Kidney tubule cell (primary cell): ENCODE measurements around the gene ACADVL.
A peak's percentile ranks its signal among the peaks of the same experiment; 100 is the strongest.

ENCODE experiments used
- DNase-seq: peaks from one replicate; pipeline ENCODE4 v3.0.0-alpha.2; 2018; ENCODE audit warnings: low spot score

Gene ACADVL

DNA sequence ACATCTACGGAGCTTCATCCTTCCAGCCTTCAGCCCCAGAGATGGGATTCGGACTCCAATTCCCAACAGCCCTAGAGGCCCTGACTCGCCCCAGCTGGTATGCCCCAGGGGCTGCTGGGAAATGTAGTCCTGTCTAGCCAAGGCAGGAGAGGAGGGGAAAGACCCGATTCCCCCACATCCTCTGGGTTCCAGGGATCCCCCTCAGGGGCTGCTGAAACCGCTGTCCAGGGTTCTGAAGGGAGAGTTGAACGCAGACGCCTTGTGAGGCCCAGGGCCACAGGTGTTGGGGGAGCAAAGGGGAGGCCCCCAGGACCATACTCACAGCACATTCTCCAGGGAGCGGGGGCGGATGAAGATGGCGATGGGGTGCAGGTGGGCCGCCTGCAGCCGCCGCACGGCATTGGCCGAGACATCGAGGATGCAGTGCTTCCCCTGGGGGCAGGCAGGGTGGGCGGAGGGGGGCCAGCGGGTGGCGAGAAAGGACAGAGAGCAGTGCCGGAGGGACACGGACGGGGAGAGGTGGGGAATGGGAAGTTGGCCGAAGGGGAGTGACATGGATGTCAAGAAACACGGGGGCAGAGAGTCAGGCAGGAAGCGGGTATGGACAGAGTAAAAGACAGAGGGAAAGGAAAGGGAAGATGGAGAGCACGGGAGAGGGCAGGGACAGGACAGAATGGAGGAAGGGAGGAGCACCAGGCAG lies 28.0 kb upstream of the ACADVL start:
- DNase-seq = peak; percentile 10

DNA sequence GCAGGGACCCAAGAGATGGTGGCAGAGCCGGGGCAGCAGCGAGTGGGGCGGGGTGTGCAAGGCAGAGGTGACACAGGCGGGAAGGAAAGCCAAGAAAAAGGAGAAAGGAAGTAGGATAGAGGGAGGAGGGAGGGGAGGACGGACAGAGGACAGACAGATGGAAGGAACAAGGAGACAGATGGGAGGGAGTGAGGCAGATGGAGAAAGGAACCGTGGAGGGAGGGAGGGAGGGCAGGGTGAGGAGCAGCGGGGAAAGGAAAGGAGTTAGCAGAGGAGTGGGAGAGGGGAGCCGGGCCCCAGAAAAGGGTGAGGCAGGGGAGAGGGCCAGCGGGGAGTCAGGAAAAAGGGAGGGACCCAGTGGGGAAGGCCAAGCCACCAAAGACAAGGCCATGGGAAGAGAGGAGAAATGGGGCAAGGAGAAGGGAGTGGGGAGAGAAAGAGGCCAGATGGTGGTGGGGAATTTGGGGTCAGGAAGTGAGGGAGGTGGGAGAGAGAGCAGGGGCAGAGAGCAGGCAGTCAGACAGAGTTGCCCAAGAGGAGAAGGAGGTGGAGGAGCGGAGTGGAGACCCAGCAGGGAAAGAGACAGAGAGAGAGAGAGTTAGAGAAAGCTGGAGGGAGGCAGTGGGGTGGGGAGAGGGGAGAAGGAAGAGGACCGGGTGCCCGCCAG lies 27.3 kb upstream of the ACADVL start:
- no peak for DNase-seq

DNA sequence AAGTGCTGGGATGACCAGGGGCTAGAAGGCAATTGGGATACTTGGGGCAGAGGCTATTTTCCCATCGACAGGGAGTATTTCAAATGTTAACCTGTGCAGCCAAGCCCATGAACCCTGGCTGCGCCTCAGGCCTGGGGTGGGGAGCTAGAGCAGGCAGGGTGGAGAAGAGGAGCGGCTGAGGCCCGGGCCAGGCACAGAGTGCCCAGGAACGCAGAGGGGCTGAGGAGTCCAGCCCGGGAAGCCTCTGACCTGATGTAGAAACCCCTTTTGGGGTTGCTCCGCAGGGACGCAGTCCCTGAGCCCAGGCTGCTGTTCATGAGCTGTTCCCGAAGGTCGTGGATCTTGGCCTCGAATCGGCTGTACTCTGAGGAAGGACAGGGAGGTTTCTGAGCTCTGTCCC lies 23.8 kb upstream of the ACADVL start:
- no peak for DNase-seq

DNA sequence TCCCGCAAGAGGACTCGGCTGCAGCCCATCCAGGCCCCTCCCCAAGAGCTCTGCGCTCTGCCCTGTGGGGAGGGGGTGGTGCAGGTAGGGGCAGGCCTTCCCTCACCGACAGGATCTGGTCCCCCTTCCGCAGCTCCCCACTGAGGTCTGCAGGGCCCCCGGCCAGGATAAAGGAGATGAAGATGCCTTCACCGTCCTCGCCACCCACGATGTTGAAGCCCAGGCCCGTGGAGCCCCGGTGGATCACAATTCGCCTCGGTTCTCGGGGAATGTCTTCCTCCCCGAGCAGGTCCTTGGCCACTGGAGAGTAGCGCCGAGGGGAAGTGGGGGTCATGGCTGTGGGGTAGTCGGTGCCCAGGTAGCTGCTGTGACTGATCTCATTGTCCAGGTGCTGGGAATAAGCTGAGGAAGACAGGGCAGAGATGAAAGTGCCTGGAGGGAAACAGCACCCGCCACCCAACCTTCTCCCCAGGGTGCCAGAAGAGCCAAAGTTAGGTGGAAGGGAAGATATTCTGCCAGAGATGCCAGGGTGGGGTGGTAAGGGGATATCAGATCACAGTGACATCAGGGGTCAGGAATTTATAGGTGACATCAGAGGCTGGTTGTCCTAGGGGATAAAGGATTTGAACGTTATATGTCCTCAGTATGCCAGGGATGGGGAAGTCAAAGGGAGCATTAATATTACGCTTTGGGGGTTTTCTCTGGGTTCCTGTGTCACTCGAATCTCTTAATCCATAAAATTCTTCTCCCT lies 22.9 kb upstream of the ACADVL start:
- DNase-seq = no peak

DNA sequence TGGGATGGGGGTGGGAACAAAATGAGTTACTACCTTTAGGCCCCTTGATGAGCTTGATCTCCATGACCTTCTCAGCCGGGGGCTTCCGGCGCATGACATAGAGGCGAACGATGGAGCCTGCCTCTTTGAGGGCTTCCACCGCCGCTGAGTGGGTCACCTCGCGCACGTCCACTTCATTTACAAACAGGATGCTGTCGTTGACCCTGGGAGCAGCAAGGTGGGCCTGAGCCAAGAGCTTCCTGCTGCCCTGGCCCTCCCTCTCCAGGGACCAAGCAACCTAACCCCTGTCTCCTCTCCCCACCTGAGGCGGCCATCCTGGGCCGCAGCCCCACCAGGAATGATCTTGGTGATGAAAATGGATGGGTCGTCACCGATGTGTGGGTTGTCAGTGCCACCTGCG lies 16.3 kb upstream of the ACADVL start:
- DNase-seq = no peak

DNA sequence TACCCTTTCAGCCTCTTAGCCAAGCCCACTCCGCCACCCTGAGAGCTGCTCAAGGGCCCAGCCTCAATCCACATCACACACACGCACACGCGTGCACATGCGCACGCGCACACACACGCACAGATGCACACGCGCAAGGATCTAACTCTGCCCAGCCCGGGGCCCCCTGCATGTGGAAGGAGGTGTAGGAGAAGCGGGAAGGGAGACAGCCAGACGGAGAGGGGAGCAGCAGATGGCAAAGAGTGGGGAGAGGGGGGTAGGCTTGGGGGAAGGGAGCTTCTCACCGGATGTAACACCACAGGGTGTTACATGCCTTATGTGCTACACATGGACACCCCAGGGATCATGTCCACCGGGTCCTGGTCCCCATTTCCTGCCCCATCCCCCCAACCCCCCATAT lies 15.4 kb upstream of the ACADVL start:
- DNase-seq = no peak

DNA sequence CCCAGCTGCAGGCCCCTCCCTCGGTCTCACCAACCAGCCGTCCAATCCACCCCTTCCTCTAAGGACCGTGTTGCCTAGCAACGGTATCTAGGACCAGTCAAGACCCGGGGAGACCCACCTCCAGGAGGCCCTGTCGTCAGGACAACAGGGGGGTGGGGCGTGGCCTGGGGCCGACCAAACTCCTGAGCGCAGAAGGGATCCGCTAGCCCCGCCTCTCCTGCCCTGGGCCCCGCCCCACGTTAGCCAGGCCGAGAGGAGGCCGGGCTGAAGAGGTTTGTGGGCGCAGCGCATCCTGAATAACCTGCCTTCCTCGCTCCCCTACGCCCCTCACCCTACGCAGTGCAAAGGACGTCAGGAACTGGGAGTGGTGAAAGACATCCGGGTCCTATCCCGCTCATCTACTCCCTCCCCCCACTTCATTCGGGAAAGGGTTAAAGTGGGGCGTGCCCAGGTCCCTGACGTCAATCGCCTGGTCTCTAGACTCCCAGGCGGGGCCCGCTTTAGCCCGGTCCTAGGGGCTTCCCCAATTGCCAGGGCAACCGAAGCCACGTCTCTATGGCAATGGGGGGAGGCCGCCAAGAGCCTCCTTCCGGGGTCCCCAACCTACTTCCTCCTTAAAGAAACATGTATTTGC lies 14.8 kb upstream of the ACADVL start:
- DNase-seq = peak; percentile 31

DNA sequence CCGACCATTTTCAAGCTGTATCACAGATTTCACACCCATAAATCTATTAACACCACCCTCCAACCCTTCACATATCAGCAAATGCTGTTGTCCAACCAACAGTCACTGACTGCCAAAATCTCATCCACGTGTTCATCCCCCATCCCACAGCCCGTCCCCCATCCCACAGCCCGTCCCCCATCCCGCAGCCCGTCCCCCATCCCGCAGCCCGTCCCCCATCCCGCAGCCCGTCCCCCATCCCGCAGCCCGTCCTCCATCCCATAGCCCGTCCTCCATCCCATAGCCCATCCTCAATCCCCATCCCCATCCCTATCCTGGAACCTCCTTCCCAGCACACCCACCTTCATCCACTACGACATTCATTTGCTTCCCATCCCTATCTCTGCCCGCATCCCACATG lies 14.2 kb upstream of the ACADVL start:
- DNase-seq = no peak

DNA sequence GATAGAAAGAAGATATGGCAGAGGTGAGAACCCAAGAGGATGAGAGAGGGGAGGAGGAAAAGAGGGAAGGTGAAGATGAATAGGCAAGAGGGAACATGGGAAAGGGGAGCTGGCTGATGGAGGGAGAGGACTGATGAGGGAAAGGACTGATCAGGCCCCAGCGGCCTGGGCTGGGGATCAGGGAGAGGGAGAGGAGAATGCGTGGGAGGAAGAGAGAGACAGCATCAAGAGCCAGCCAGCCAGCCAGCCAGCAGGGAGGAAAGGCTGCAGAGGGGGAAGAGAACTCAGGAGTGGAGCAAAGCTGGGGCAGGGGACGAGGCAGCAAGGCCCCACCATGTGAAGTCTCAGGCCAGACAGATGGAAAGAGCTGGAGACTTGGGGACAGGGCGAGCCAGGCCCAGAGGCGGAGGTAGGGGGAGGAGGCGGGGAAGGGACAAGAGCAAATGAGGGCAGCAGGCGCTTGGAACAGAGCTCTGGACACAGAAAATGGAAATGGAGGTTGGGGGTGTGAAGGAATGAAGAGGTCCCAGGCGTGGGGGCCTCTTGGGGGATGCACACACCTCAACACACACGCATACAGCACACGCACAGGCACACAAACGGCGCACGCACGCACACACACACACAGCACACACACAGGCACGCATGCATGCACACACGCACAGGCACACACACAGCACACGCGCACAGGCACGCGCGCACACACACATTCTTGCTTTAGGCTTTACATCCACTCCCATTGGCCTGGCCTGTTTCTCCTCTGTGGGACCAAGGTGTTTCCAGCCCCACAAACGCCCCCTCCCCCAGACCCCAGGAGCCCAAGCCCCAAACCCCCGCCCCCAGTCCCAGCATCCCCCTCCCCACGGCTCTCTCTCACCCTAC lies 12.4 kb upstream of the ACADVL start:
- no peak for DNase-seq

DNA sequence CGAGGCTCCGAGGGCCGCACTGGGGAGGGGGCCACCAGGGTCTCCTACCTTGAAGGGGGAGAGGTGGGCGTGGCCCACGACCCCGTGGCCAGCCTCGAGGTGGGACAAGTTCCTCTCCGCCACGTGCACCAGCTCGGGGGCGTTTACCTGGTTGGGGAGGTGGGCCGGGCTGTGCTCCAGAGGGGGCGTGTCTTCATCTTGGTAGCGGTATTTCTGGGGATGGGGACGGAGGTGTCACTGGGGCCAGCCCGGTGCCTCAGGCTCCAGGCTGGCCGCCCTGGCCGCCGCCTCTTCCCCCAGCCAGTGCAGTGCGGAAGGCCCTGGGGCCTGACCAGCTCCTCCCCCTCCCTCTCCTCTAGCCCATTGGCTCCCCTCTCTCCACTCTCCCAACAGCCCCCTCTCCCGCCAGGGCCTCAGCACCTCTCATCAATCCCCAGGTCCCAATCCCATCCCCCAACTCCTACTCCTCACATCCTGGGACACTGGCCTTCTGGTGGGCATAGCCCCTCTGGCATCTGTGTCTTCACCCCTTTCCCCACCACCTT lies 11.6 kb upstream of the ACADVL start:
- no peak for DNase-seq

DNA sequence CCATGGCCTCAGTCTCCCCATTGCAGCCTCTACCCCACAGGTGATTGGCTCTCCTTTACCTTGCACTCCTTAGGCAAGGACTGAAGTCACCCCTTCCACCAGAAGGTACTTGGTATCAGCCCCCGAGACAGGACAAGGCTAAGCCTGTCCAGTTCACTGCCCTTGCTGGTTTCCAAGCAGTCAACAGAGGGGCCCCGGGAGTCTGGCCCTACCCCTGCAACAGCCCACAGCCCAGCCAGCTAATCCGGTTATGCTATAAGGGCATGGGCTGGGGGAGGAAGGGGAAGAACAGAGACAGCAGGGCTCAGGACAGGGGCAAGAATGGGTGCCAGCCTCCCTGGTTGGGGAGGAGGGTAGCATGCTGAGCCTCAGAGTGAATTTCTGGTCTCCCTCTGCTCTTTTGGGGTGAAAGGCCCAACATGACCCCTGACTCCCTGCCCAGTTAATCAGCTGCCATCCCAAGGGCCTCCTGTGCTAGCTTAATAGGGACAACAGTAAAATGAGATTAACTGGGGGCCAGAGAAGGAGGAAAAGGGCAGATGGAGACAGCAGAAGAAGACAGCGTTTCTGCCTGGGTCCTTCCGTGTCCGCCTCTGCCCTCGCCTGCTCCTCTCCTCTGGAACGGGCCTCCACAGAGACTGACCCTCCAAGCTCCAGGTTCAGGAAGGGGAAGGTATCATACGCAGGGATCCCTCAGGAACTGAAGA lies 10.8 kb upstream of the ACADVL start:
- no peak for DNase-seq

DNA sequence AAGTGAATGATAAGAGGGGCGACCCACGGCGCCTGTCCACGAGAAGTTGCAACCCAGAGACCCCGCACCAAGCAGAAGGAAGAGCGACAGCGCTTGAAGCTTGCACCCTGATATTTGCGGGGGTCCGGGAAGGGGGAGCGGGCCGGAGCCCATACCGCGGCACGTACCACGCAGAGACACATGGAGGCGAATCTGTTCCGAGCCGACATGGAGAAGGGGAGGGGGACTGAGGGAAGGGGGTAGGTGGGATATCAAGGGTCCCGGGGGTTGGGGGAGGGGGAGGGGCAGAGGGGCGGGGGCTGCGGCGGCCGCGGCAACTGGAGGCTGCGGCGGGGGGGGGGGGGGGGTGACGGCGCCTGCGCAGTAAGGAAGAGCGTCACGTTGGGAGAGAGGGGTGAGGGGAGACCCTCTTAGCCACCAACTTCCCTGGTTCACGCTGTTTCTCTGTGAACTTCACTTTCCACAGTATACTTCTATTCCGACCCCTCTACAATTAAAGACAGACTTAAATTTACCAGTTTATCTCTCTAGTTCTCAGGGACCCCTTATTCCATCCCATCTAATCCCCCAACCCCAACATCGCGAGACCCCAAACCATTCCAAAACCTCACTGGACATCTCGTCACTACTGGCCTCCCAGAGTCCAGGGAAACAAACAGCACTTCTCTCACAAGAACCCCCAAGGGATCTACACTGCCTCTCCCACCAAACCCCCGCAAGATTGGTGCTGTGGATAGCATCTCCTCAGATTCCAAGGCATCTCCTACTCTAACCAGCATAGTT lies 8.1 kb upstream of the ACADVL start:
- DNase-seq = no peak

DNA sequence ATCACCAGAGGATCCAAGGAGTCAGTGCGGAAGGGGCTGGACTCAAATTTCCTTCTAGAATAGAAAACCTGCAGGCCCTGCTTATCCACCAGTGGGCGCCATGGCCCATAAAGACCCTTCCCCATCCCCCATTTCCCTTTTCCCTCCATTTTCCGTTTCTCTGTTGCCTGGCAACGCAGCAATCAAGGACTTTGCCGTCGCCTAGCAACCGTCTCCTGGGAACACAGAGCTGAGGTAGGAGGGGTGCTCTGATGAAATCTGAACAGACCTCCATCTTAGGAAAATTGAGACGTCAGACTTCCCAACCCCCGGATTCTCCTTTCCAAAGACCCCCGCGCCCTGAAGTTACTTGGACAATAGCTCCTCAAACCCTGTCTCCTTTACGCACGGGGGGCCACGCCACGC lies 5.8 kb upstream of the ACADVL start:
- peak; percentile 74 for DNase-seq

DNA sequence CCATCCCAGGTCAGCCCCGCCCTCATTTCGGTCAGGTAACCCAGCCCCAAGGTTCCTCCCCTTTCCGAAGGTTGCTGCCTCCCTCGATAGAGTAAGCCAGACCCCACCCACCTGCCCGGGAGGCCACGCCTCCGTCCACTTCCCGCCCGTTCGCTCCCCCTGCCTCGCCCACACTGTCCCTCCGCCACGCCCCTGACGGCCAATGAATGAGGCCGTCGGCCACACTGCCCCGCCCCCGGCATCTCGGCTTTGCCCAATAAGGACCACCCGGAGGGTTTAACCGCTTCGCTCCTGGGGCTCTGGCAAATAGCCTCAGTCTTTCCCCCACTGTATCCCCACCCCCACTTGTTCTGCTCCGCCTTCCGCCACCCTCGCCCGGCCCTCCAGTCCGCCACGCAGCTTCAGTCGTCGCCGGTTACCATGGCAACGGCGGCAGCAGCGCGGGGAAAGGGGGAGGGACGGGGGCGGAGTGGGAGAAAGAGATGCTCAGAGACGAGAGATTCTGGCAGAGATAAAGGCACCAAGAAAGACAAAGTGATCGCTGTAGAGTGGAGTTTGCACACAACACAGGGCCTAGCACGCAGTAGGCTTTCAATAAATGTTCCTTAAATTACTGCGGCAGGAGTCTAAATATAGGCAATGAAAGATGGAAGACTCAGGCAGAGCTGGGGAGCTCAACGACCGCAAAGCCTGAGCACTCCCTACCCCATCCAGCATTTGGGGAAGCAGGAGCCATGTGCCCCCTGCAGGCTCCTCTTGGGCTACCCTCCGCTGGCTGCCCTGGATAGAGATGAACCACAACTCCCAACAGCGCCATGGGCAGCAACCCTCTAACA lies 5.2 kb upstream of the ACADVL start:
- peak; percentile 94 for DNase-seq

DNA sequence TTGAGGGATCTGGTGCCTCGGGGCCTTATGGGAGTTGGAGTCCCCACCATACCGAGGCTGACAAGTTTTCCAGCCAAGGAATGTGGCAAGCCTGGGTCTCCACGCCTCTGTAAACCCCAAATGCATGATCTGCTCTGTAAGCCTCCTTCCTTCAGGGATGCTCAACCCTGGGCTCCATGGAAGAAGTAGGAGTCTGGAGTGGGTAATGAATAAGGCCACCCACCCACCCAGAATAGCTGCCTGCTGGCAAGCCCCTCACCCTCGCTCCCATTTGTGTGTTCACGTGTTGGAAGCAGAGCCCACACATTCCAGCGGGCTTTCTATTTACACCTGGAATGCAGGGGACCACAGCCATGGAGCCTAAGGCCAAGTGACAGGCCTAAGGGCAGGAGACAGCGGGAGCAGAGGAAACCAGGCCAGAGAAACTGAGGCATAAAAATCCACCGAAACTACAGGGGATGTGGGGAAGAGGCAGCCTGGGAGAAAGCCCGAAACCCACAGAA lies 4.6 kb upstream of the ACADVL start:
- DNase-seq = no peak

DNA sequence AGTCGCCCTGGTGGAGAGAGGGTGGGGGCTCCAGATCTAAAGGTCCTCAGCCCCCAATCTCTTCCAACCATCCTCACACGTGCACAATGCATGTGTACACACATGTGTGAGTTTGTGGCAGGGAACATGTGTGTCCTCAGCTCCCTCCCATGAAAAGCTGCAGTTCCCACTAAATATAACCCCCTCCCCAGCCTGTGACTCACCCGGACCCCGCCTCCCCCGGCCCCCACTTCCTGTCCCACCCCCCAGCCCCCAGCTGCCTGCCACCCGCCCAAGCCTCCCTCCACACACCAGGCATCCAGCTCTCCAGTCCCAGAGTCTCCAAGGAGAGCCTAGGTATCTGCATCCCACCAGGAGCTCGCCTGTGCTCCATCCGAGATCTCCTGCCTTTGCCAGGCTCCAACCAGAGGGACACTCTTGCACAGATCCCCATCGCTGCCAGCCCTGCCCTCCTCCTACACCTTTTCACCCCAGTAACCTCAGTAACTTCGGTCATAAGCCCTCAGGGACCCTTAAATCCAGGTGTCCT lies 4.0 kb upstream of the ACADVL start:
- DNase-seq = no peak

DNA sequence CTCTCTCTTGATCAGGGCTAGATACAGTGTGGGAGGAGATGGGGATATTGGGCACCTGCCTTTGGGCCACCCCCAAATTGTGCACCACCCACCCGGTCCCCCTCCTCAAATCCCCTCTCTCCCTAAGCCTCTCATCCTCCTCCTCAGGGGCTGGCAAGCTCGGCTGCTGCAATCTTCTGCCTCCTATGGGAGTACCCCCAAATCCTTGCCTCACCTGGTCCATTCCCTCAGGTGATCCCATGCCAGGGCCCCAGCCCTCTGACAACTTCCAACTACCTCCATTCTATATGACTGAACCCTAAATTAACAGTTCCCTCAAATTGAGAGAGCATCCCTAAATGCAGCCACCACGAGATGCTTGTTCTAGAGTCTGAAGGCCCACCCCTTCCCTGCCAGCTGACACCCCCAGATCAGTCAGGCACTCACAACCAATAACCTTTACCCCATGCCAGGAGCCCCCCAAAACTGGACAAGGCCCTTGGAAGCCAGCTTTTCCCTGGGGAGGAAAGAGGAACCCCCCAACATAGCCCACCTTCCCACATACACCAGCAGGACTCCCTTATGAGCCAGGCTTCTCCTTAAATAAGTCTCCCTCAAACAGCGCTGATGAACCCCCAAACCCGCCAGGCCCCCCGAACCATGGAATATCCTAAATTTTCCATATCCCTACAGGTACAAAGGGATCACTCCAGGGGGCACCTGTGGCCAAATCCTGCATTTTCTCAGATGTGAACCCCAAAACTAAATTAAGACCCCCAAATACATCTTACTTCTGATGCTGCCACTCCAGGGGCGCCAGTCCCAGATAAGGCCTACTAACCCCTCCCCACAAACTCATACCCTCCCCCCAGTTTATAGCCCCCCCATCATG lies 3.3 kb upstream of the ACADVL start:
- no peak for DNase-seq
